Measurements from ENCODE around the gene ZNF77. TPM values are rescaled to one million over a fixed set of nuclear protein-coding genes. Genes with fewer than 3 reads are reported as not detected.
"Not testable (repeated sequence)": the region's sequence is repeated elsewhere in the genome, so short reads cannot be mapped to it uniquely, and the experiment has no call there.

The ZNF77 gene
- total and polyA plus RNA-seq, 10 of the 15 experiments (the other 5 are each of a cell fraction or from before 2014, with no cell fraction given), result 1.9 to 4.7 (median 3.0) TPM

DNA sequence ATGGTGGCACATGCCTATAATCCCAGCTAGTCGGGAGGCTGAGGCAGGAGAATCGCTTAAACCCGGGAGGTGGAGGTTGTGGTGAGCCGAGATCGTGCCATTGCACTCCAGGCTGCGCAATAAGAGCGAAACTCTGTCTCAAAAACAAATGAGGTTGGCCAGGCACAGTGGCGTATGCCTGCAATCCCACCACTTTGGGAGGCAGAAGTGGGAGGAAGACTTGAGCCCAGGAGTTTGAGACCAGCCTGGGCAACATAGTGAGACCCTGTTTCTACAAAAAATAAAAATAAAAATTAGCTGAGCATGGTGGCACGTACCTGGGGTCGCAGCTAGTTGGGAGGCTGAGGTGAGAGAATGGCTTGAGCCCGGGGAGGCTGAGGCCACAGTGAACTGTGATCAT is 47.6 kb upstream of the ZNF77 start:
- DNase-seq (ENCODE audit: low read depth, low spot score); intact Hi-C loops (cut with micrococcal nuclease; ENCODE audit: unreplicated experiment); BruUV-seq (replicated peaks); H3K27me3 ChIP-seq (replicated peaks in 1 of 2; ENCODE audit: control insufficient read depth in 2 of 2, insufficient read depth in 2 of 2, low read length in 1 of 2); CTCF ChIA-PET; H3K4me2 ChIP-seq (ENCODE audit: control insufficient read depth, insufficient read depth); H3K27ac ChIP-seq (ENCODE audit: control insufficient read depth, insufficient read depth); RAD21 ChIA-PET (ENCODE audit: unreplicated experiment); H3K9ac ChIP-seq (ENCODE audit: control insufficient read depth, insufficient read depth, low read length); H3K79me2 ChIP-seq (ENCODE audit: control insufficient read depth, insufficient read depth, low read length); H3K36me3 ChIP-seq (ENCODE audit: control insufficient read depth in 2 of 2, insufficient read depth in 2 of 2, low read length in 1 of 2); H3K9me3 ChIP-seq (replicated peaks; ENCODE audit: control insufficient read depth, insufficient read depth, low read length); H3K4me1 ChIP-seq (ENCODE audit: control insufficient read depth, insufficient read depth, low read length); in situ Hi-C loops (cut with MboI); H4K20me1 ChIP-seq (ENCODE audit: control insufficient read depth, insufficient read depth); SMC1A ChIA-PET (ENCODE audit: uncharacterized antibody, unreplicated experiment); ATAC-seq; POLR2A ChIA-PET; H3K4me3 ChIP-seq; FAIRE-seq; H2AFZ ChIP-seq (ENCODE audit: control insufficient read depth, low read depth, low read length): not testable (repeated sequence)
- 46% methylated on average over 11 of the region's 11 CpGs for WGBS (ENCODE audit: insufficient coverage, insufficient replicate concordance, low lambda C conversion rate, missing lambda C conversion rate)

DNA sequence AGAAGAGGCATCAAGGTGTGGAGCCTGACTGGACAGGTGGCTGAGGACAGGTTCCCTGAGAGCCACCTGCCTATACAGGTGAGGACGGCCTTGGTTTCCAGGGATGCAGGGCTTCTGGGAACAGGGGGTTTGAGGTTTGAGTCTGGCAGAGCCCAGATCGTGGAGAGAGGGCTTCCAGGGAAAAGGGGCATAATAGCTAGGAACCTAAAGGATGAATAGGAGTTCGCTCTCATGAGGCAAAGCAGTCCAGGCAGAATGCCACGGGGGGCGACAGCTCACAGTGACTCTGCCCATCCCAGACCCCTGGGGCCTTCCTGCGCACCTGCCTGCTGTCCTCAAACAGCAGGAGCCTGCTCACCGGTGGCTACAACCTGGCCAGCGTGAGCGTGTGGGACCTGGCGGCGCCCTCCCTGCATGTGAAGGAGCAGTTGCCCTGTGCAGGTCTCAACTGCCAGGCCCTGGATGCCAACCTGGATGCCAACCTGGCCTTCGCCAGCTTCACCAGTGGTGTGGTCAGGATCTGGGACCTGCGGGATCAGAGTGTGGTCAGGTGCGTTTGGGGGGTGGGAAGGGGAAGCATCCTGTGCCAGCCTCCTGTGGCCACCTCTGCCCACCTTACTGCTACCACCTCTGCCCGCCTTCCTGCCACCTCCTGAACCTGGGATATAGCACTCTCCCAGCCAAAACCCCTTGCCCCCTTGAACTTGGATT is 44.6 kb upstream of the ZNF77 start:
- Histone ChIP-seq H3K4me1 (ENCODE audit: control insufficient read depth, insufficient read depth, low read length) (no peaks in the 10 kb centered on the region), H3K9ac (ENCODE audit: control insufficient read depth, insufficient read depth, low read length) (no peak overlapping the region), H4K20me1 (ENCODE audit: control insufficient read depth, insufficient read depth) (no peaks in the 10 kb centered on the region), H3K4me3 (no peak overlapping the region), H3K4me2 (ENCODE audit: control insufficient read depth, insufficient read depth) (no peak overlapping the region), H3K27ac (ENCODE audit: control insufficient read depth, insufficient read depth) (no peak overlapping the region), H3K9me3 (replicated peaks; ENCODE audit: control insufficient read depth, insufficient read depth, low read length) (no peaks in the 10 kb centered on the region), H3K79me2 (ENCODE audit: control insufficient read depth, insufficient read depth, low read length) (no peaks in the 10 kb centered on the region), H2AFZ (ENCODE audit: control insufficient read depth, low read depth, low read length) (no peak overlapping the region), H3K27me3 (replicated peaks in 1 of 2; ENCODE audit: control insufficient read depth in 2 of 2, insufficient read depth in 2 of 2, low read length in 1 of 2) (no peaks in the 10 kb centered on the region), H3K36me3 (ENCODE audit: control insufficient read depth in 2 of 2, insufficient read depth in 2 of 2, low read length in 1 of 2) (no peaks in the 10 kb centered on the region)
- ChIA-PET RAD21 (ENCODE audit: unreplicated experiment) (no interaction called here), SMC1A (ENCODE audit: uncharacterized antibody, unreplicated experiment) (no interaction called here), CTCF (no interaction called here), POLR2A (interaction anchor here (0.5 kb wide), 1 partner anchor 462 kb away, joined by 3 read pairs; no protein-coding TSS in a partner anchor)
- FAIRE-seq, result no peak
- TF ChIP-seq SUPT20H (IDR thresholded peaks at IDR 0.05; ENCODE audit: borderline replicate concordance, control insufficient read depth, low read depth, low read length), result no peak
- TF ChIP-seq ZBTB33 (IDR thresholded peaks at IDR 0.05), result no peak
- no peak for TF ChIP-seq NBN (IDR thresholded peaks at IDR 0.05)
- TF ChIP-seq, protein P1, sequence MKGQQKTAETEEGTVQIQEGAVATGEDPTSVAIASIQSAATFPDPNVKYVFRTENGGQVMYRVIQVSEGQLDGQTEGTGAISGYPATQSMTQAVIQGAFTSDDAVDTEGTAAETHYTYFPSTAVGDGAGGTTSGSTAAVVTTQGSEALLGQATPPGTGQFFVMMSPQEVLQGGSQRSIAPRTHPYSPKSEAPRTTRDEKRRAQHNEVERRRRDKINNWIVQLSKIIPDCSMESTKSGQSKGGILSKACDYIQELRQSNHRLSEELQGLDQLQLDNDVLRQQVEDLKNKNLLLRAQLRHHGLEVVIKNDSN (IDR thresholded peaks at IDR 0.05; ENCODE audit: borderline replicate concordance, extremely low read length, insufficient read depth, low read depth, low read length), result no peak
- no peak for TF ChIP-seq ZNF622 (IDR thresholded peaks at IDR 0.05)
- TF ChIP-seq SUZ12 (IDR thresholded peaks at IDR 0.05; ENCODE audit: unreplicated experiment), result no peak
- no peak for TF ChIP-seq SREBF2 (IDR thresholded peaks at IDR 0.05; ENCODE audit: low read length)
- TF ChIP-seq HCFC1 (IDR thresholded peaks at IDR 0.05; ENCODE audit: low read length), result no peak
- 66% methylated on average over 15 of the region's 15 CpGs for WGBS (ENCODE audit: insufficient coverage, insufficient replicate concordance, low lambda C conversion rate, missing lambda C conversion rate)
- no TSS peak for BruUV-seq (replicated peaks)
- DNase-seq (ENCODE audit: low read depth, low spot score), result no peak
- ATAC-seq, result no peak
- in situ Hi-C loops (cut with MboI), result no loop called here
- intact Hi-C loops (cut with micrococcal nuclease; ENCODE audit: unreplicated experiment), result no loop called here

All from GM12878 (cell line).